Caki2 (cell line): ENCODE data around the gene TMEM8B. TPM values are rescaled to one million over a fixed set of nuclear protein-coding genes. Genes with fewer than 3 reads are reported as not detected.
"Not testable (repeated sequence)": the region's sequence is repeated elsewhere in the genome, so short reads cannot be mapped to it uniquely, and the experiment has no call there.

Experiments
- DNase-seq: peaks from one replicate; pipeline ENCODE4 v3.0.0-alpha.2; 2015; ENCODE audit warnings: low read depth
- in situ Hi-C: cut with HindIII; loops from 2 replicates; pipeline ENCODE4 v1.10.0; 2016; ENCODE audit warnings: low sequenced_read_pairs, low pct_unique_long_range_greater_than_20kb, mixed read lengths
- total RNA-seq: library from RNA; depleted of rRNA; stranded (reverse); fragments of >200 nt; shearing (Covaris generic); gene quantifications from 2 replicates; pipeline ENCODE4 v1.2.3, GENCODE V29; 2014; ENCODE audit warnings: low replicate concordance

The TMEM8B gene
- total RNA-seq, 1 experiment from 2014 or later = 1.5 TPM

- no peak for DNase-seq
- in situ Hi-C loops = no loop called here
These were observed 27.2 kb downstream of the TMEM8B start for GRCh38 chr9:35856206-35856605.

- DNase-seq = no peak
- in situ Hi-C loops = no loop called here
These were observed 27.9 kb downstream of the TMEM8B start for GRCh38 chr9:35856882-35857281.

DNA sequence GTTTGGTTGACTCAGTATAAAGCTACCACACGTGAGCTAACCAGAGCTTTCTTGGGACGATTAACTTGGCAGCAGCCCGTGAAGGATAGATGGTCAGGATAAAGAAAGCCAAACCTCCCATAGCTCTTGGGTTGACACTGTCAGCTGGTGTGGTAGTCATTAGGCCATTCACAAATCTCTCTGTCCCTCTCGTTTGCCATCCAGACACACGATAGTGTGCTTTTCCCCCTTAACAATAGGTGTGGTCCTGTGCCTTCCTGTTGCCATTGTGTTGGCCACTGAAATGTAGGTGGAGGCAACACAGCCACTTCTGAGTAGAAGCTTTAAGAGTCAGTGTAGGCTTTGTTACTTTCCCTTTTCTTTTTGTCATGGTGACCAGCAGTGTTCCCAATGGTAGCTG, 29.4 kb downstream of the TMEM8B start:
- no peak for DNase-seq
- in situ Hi-C loops = no loop called here

GRCh38 chr9:35859310-35859989, 30.4 kb downstream of the TMEM8B start:
- no peak for DNase-seq
- in situ Hi-C loops = no loop called here

GRCh38 chr9:35859990-35860339, 30.9 kb downstream of the TMEM8B start:
- DNase-seq = no peak
- in situ Hi-C loops = no loop called here

- DNase-seq = no peak
These were observed 32.3 kb downstream of the TMEM8B start for GRCh38 chr9:35861161-35861897.

DNA sequence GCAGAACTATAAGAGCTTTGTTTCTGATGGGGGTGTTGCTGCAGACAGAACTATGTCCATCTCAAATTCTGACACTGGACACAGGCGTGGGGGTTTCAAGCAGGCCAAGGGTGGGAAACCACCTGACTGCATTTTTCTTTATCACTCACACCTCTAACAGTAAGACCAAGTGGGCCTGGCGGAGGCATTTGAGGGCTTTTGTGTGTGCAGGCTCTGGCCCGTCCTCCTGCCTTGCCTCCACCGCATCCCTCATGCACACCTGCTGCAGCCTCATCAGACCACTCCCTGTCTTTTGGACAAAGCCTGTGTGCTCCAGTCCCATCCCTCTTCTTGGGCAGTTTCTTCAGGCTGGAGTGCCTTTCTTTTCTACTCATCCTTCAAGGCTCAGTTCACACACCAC, 33.3 kb downstream of the TMEM8B start:
- DNase-seq = no peak
- in situ Hi-C loops = no loop called here

More at GRCh38 chr9:35861161-35861897, 32.3 kb downstream of the TMEM8B start:
- in situ Hi-C loops = no loop called here

DNA sequence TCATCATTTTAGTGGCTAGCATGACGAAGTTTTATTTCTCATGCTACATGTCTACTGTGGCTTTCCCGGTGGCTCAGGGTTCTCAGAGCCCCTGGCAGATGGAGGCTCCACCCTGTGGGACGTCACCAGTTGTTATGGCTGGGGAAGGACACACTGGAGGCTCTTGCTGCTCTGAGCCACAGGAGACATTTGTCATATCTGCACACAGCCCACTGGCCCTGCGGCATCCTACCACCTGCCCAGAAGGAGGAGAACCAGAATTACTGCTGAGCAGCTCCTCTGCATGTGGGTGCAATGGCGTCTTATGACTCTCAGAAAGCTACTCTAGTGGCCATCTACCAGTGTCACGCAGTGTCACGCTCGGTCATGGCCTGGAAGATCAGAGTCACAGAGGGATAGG, 34.6 kb downstream of the TMEM8B start:
- in situ Hi-C loops = no loop called here
- no peak for DNase-seq

GRCh38 chr9:35864695-35865255, 35.7 kb downstream of the TMEM8B start:
- DNase-seq = no peak
- in situ Hi-C loops = no loop called here

GRCh38 chr9:35867538-35867937, 38.5 kb downstream of the TMEM8B start:
- DNase-seq = no peak
- in situ Hi-C loops = no loop called here

- in situ Hi-C loops = no loop called here
These were observed 39.9 kb downstream of the TMEM8B start for GRCh38 chr9:35868933-35869332.

GRCh38 chr9:35869621-35870216, 40.7 kb downstream of the TMEM8B start:
- DNase-seq = no peak
- in situ Hi-C loops = no loop called here

More at GRCh38 chr9:35868933-35869332, 39.9 kb downstream of the TMEM8B start:
- DNase-seq = no peak

GRCh38 chr9:35870351-35870923, 41.4 kb downstream of the TMEM8B start, which contains the start of gene OR13J1:
OR13J1 (minus strand) TSS chr9:35870401; CDS start chr9:35870401, 0 bp downstream.
- DNase-seq = no peak
- in situ Hi-C loops = no loop called here

DNA sequence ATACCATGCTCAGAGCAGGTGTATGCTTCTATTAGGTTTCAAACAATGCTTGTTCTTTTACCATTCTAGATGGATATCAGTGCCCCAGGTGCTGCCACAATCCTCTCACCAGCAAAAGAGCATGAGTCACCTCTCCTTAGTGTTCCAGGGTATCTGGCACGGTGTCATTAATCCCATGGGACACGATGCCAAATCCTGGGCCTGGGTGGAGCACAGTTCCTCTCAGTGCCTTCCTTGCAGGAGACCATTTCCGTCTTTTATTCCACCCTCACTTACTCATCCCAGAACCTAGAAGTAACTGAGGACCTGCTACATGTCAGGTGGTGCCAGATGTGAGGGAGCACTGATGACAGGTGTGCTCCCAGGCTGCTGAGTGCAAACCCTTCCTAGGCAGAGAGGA, 42.5 kb downstream of the TMEM8B start:
- in situ Hi-C loops = no loop called here
- no peak for DNase-seq

GRCh38 chr9:35872505-35872904, 43.5 kb downstream of the TMEM8B start:
- no peak for DNase-seq

DNA sequence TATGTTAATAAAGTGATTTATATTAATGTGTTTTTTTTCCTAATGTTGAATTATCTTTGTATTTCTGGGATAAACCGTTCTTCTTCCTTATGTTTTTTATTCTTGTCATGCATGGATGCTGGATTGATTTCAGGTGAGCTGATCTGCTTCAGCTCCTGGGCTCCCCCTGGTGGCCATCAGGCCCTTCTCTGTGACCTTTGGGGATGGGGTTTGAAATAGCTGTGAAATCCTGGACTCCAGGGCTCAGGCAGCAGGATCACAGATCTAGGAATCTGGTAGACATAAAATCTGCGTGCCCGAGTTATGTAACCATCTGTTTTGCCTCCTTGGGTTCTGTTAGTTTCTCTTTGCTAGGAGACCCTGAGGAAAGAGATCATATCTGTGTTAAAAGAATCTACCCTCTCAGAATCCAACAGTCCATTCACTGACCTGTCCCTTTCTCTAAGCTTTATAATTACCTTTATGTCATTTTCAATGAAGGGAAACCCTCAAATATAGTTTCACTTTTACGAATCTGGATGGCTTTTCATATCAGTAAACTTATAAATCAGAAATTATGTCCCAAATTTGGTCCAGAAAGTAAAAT, 53.3 kb downstream of the TMEM8B start:
- in situ Hi-C loops = no loop called here
- DNase-seq = peak; percentile 39

More at GRCh38 chr9:35872505-35872904, 43.5 kb downstream of the TMEM8B start:
- in situ Hi-C loops = no loop called here

GRCh38 chr9:35882996-35883395, 54.0 kb downstream of the TMEM8B start:
- no peak for DNase-seq
- in situ Hi-C loops = no loop called here

- in situ Hi-C loops, DNase-seq: not testable (repeated sequence)
These were observed 55.9 kb downstream of the TMEM8B start for GRCh38 chr9:35884908-35885307.
